ENCODE results near the gene DDX27. TPM values are rescaled to one million over a fixed set of nuclear protein-coding genes. Genes with fewer than 3 reads are reported as not detected.

DDX27 gene
- total and polyA plus RNA-seq, 2 of the 8 experiments (the other 6 are each of a cell fraction or from before 2014, with no cell fraction given): 42.7 to 51.0 TPM

GRCh38 chr20:49230021-49230420 is 10.8 kb downstream of the DDX27 start:
- H2AK5ac ChIP-seq (ENCODE audit: low read depth, low read length): no peak overlapping the region
- H4K5ac ChIP-seq (ENCODE audit: insufficient read length, low read depth, low read length): no peak overlapping the region
- DNase-seq (ENCODE audit: low read depth in 1 of 2, low spot score in 2 of 2) (no peak), FAIRE-seq (no peak)
- 93% methylated on average over 10 of the region's 10 CpGs; no CpG with 5 or more reads in 1 of the 2 experiments for WGBS, 2 experiments (ENCODE audit: extremely low coverage in 1 of 2, insufficient coverage in 1 of 2, insufficient read length in 1 of 2, insufficient replicate concordance in 2 of 2, low coverage in 1 of 2, low lambda C conversion rate in 2 of 2, missing lambda C conversion rate in 1 of 2)
- no peaks in the 10 kb centered on the region for H3K79me2 ChIP-seq (ENCODE audit: control insufficient read depth in 1 of 2, insufficient read depth in 2 of 2, low read length in 2 of 2)
- no peak overlapping the region for H3K4ac ChIP-seq (replicated peaks; ENCODE audit: insufficient read length, low read depth, low read length)
- no peaks in the 10 kb centered on the region; the same call in 1 of the 2 replicates for H3K79me1 ChIP-seq (ENCODE audit: low read depth, low read length)
- H2BK12ac ChIP-seq (ENCODE audit: low read depth, low read length): no peak overlapping the region
- no peak overlapping the region for H3K18ac ChIP-seq (ENCODE audit: extremely low read depth, low read length)
- H3K27me3 ChIP-seq (replicated peaks in 1 of 4; ENCODE audit: control insufficient read depth in 3 of 4, extremely low read depth in 1 of 4, insufficient read depth in 3 of 4, low read length in 3 of 4): no peaks in the 10 kb centered on the region
- no peak overlapping the region for H3K56ac ChIP-seq (replicated peaks; ENCODE audit: insufficient read length, low read depth, low read length)
- no peak overlapping the region for H4K8ac ChIP-seq (ENCODE audit: extremely low read depth, insufficient read depth, low read length)
- no peak overlapping the region for H4K91ac ChIP-seq (replicated peaks; ENCODE audit: insufficient read length, low read length)
- no peak overlapping the region for H2BK120ac ChIP-seq (replicated peaks; ENCODE audit: low read depth, low read length)
- no peak overlapping the region for H3K9ac ChIP-seq (replicated peaks in 1 of 4; ENCODE audit: extremely low read depth in 1 of 4, low read depth in 3 of 4, low read length in 3 of 4)
- no peaks in the 10 kb centered on the region for H3K23me2 ChIP-seq (ENCODE audit: low read depth, low read length)
- no peak overlapping the region for H2AFZ ChIP-seq (ENCODE audit: low read length)
- peaks cover 38 to 71% (median 59%) of the 10 kb centered on the region in 4 experiments for H3K36me3 ChIP-seq (ENCODE audit: control insufficient read depth in 2 of 4, insufficient read depth in 4 of 4, low read length in 3 of 4)
- POLR2A ChIA-PET (ENCODE audit: partially characterized antibody): interaction anchor here (1.1 to 2.2 kb wide), 6 partner anchors 10 to 77 kb away, joined by 3 to 7 read pairs (median 4); partner anchors contain the start of gene DDX27
- peaks cover 0 to 1% of the 10 kb centered on the region in 2 experiments for H4K20me1 ChIP-seq (replicated peaks in 1 of 2; ENCODE audit: control insufficient read depth in 1 of 2, insufficient read depth in 2 of 2, low read length in 2 of 2)
- no peak overlapping the region for H3K4me2 ChIP-seq (ENCODE audit: insufficient read depth in 1 of 2, low read depth in 2 of 2, low read length in 2 of 2)
- H2BK5ac ChIP-seq (ENCODE audit: low read depth, low read length): no peak overlapping the region
- H3K4me1 ChIP-seq (replicated peaks in 1 of 4; ENCODE audit: control insufficient read depth in 3 of 4, insufficient read depth in 4 of 4, low read length in 3 of 4): no peaks in the 10 kb centered on the region
- no peak overlapping the region for H3K4me3 ChIP-seq (ENCODE audit: extremely low read depth in 1 of 4, insufficient read depth in 2 of 4, low read depth in 3 of 4, low read length in 4 of 4)
- H2BK20ac ChIP-seq (ENCODE audit: low read length): no peak overlapping the region
- no peak overlapping the region for H3K27ac ChIP-seq (ENCODE audit: low read depth, low read length)
- no peak overlapping the region for H3K23ac ChIP-seq (ENCODE audit: insufficient read length)
- no peak overlapping the region for H2BK15ac ChIP-seq (ENCODE audit: low read length)
- TF ChIP-seq SP1 (IDR thresholded peaks at IDR 0.05; ENCODE audit: low read depth, low read length) (no peak), GTF2F1 (IDR thresholded peaks at IDR 0.05; ENCODE audit: borderline replicate concordance, low read depth, low read length) (no peak)
- H3K9me3 ChIP-seq (ENCODE audit: insufficient read depth in 2 of 2, low read depth in 1 of 2, low read length in 1 of 2): no peaks in the 10 kb centered on the region
- CTCF ChIA-PET (ENCODE audit: partially characterized antibody): interaction anchor here (1.1 to 5.1 kb wide), 3 partner anchors 16 to 97 kb away, joined by 3 to 23 read pairs (median 4); no protein-coding TSS in a partner anchor
- H3K14ac ChIP-seq (ENCODE audit: insufficient read length): no peak overlapping the region

All from H1 (cell line).